Stimulated activated CD4-positive, alpha-beta T cell treated with anti-CD3 and anti-CD28 coated beads, TNF-alpha, amount 100 ng/mL, for 1 hour (primary cell): Measurements from ENCODE around the gene PTPN4.

Experiments
- DNase-seq, 3 donors: peaks; one replicate each; pipeline ENCODE4 v3.0.0-alpha.2; 2020; ENCODE audit warnings: low read depth in 3 of 3, low spot score in 1 of 3

PTPN4 gene

GRCh38 chr2:119731983-119732382 lies 27.7 kb upstream of the PTPN4 start:
- DNase-seq, result no peak

- no peak for DNase-seq
These were observed 27.0 kb upstream of the PTPN4 start for GRCh38 chr2:119732601-119733164.

GRCh38 chr2:119734047-119734446 lies 25.7 kb upstream of the PTPN4 start:
- DNase-seq, result no peak

GRCh38 chr2:119735565-119735964 lies 24.2 kb upstream of the PTPN4 start:
- DNase-seq, result no peak

GRCh38 chr2:119736021-119736420 lies 23.7 kb upstream of the PTPN4 start:
- DNase-seq, result no peak

- DNase-seq, result no peak
These were observed 20.0 kb upstream of the PTPN4 start for GRCh38 chr2:119739580-119740255.

- DNase-seq, result no peak
These were observed 18.7 kb upstream of the PTPN4 start for GRCh38 chr2:119741001-119741400.

GRCh38 chr2:119741868-119742267 lies 17.9 kb upstream of the PTPN4 start:
- no peak for DNase-seq

GRCh38 chr2:119744335-119744939 lies 15.3 kb upstream of the PTPN4 start:
- no peak for DNase-seq

GRCh38 chr2:119745566-119745965 lies 14.2 kb upstream of the PTPN4 start:
- DNase-seq, result no peak

- no peak for DNase-seq
These were observed 12.7 kb upstream of the PTPN4 start for GRCh38 chr2:119746836-119747686.

GRCh38 chr2:119748135-119748534 lies 11.6 kb upstream of the PTPN4 start:
- no peak for DNase-seq

- no peak for DNase-seq
These were observed 10.2 kb upstream of the PTPN4 start for GRCh38 chr2:119749477-119750012.

GRCh38 chr2:119751706-119752105 lies 8.0 kb upstream of the PTPN4 start:
- DNase-seq, result no peak

- no peak for DNase-seq
These were observed 6.4 kb upstream of the PTPN4 start for GRCh38 chr2:119753041-119753929.

GRCh38 chr2:119753930-119754321 lies 5.8 kb upstream of the PTPN4 start:
- no peak for DNase-seq

- no peak for DNase-seq
These were observed 3.8 kb upstream of the PTPN4 start for GRCh38 chr2:119755906-119756305.

GRCh38 chr2:119756837-119757236 lies 2.9 kb upstream of the PTPN4 start:
- peak in 1 of 3 donors; percentile 6 for DNase-seq

GRCh38 chr2:119758881-119759450 lies 756 bp upstream of the PTPN4 start:
- DNase-seq, result no peak
